ENCODE measurements around the gene ARAP2. TPM values are rescaled to one million over a fixed set of nuclear protein-coding genes. Genes with fewer than 3 reads are reported as not detected.

The ARAP2 gene
- total RNA-seq, 4 donors from 2014 or later = 7.5 to 21.0 (median 7.9) TPM

GRCh38 chr4:36243355-36244256 lies 708 bp downstream of the ARAP2 start:
- Histone ChIP-seq H3K4me3 (peak overlapping the region; percentile 63 to 70 (median 64)), H3K9me3 (no peaks in the 10 kb centered on the region), H3K27me3 (peaks cover 0 to 29% (median 0%) of the 10 kb centered on the region in 4 donors), H3K4me1 (peaks cover 0 to 15% (median 10%) of the 10 kb centered on the region in 4 donors), H3K27ac (replicated peaks in 1 of 4) (peak overlapping the region; percentile 75 to 85 (median 81)), H3K36me3 (no peaks in the 10 kb centered on the region)
- TF ChIP-seq EP300 (IDR thresholded peaks at IDR 0.05) (no peak), POLR2A (IDR thresholded peaks at IDR 0.05; ENCODE audit: low read depth) (no peak), POLR2AphosphoS5 (IDR thresholded peaks at IDR 0.05) (no peak), CTCF (IDR thresholded peaks at IDR 0.05) (no peak)
- intact Hi-C loops (cut with DNase I) = no loop called here
- WGBS = 8% methylated on average over 16 of the region's 38 CpGs
- no peak for DNase-seq (ENCODE audit: extremely low spot score)

GRCh38 chr4:36242629-36243354 lies 1.5 kb downstream of the ARAP2 start:
- WGBS = 56% methylated on average over 7 of the region's 7 CpGs
- Histone ChIP-seq H3K4me1 (peaks cover 0 to 15% (median 10%) of the 10 kb centered on the region in 4 donors), H3K27me3 (peaks cover 0 to 29% (median 0%) of the 10 kb centered on the region in 4 donors), H3K27ac (replicated peaks in 1 of 4) (no peak overlapping the region), H3K4me3 (peak overlapping the region; percentile 63 to 70 (median 64)), H3K36me3 (no peaks in the 10 kb centered on the region), H3K9me3 (no peaks in the 10 kb centered on the region)
- no peak for TF ChIP-seq CTCF (IDR thresholded peaks at IDR 0.05)
- TF ChIP-seq POLR2AphosphoS5 (IDR thresholded peaks at IDR 0.05) = no peak
- no peak for TF ChIP-seq EP300 (IDR thresholded peaks at IDR 0.05)
- TF ChIP-seq POLR2A (IDR thresholded peaks at IDR 0.05; ENCODE audit: low read depth) = no peak
- intact Hi-C loops (cut with DNase I) = no loop called here
- DNase-seq (ENCODE audit: extremely low spot score) = no peak

- Histone ChIP-seq H3K27me3 (peaks cover 0 to 29% (median 0%) of the 10 kb centered on the region in 4 donors), H3K4me3 (peak overlapping the region; percentile 63 to 70 (median 64)), H3K36me3 (no peaks in the 10 kb centered on the region), H3K4me1 (peaks cover 0 to 15% (median 10%) of the 10 kb centered on the region in 4 donors), H3K27ac (replicated peaks in 1 of 4) (peak overlapping the region in 1 of 4 donors; percentile 1), H3K9me3 (no peaks in the 10 kb centered on the region)
- intact Hi-C loops (cut with DNase I) = no loop called here
- TF ChIP-seq EP300 (IDR thresholded peaks at IDR 0.05) = no peak
- no peak for TF ChIP-seq POLR2A (IDR thresholded peaks at IDR 0.05; ENCODE audit: low read depth)
- TF ChIP-seq CTCF (IDR thresholded peaks at IDR 0.05) = no peak
- no peak for TF ChIP-seq POLR2AphosphoS5 (IDR thresholded peaks at IDR 0.05)
- WGBS = 56% methylated on average over 2 of the region's 2 CpGs
- no peak for DNase-seq (ENCODE audit: extremely low spot score)
Measured at GRCh38 chr4:36241771-36242170, 2.5 kb downstream of the ARAP2 start.

GRCh38 chr4:36237366-36238313 lies 6.7 kb downstream of the ARAP2 start:
- Histone ChIP-seq H3K4me3 (no peak overlapping the region), H3K4me1 (no peaks in the 10 kb centered on the region), H3K36me3 (no peaks in the 10 kb centered on the region), H3K9me3 (no peaks in the 10 kb centered on the region), H3K27me3 (no peaks in the 10 kb centered on the region), H3K27ac (replicated peaks in 1 of 4) (no peak overlapping the region)
- WGBS = 82% methylated on average over 4 of the region's 4 CpGs
- intact Hi-C loops (cut with DNase I) = no loop called here
- TF ChIP-seq POLR2A (IDR thresholded peaks at IDR 0.05; ENCODE audit: low read depth) = no peak
- TF ChIP-seq POLR2AphosphoS5 (IDR thresholded peaks at IDR 0.05) = no peak
- TF ChIP-seq CTCF (IDR thresholded peaks at IDR 0.05) = no peak
- TF ChIP-seq EP300 (IDR thresholded peaks at IDR 0.05) = no peak
- DNase-seq (ENCODE audit: extremely low spot score) = no peak
